Uterus (tissue), 4 donors: ENCODE results near the gene TTC17. TPM values are rescaled to one million over a fixed set of nuclear protein-coding genes. Genes with fewer than 3 reads are reported as not detected.

Experiments used
- DNase-seq, 2 donors: peaks; one replicate each; pipeline ENCODE4 v3.0.0-alpha.2; 2019 to 2020
- H3K27ac ChIP-seq, 2 donors: fragments of 200-600 bp; sonication (generic); 1 replicate in 1 of 2; 2 replicates in 1 of 2; pipeline ENCODE4 v1.5.1; 2016 to 2018
- H3K27me3 ChIP-seq, 2 donors: fragments of 200-600 bp; sonication (generic); one replicate each; pipeline ENCODE4 v1.5.1; 2018 to 2019; ENCODE audit warnings: control low read depth in 1 of 2
- H3K36me3 ChIP-seq, 2 donors: fragments of 200-600 bp; sonication (generic); one replicate each; pipeline ENCODE4 v1.5.1; 2019; ENCODE audit warnings: control low read depth in 1 of 2
- H3K4me1 ChIP-seq, 2 donors: fragments of 200-600 bp; sonication (generic); one replicate each; pipeline ENCODE4 v1.5.1; 2018 to 2019; ENCODE audit warnings: control low read depth in 1 of 2
- H3K4me3 ChIP-seq, 2 donors: fragments of 200-600 bp; sonication (generic); 1 replicate in 1 of 2; 2 replicates in 1 of 2; pipeline ENCODE4 v1.5.1; 2018 to 2019; ENCODE audit warnings: mild to moderate bottlenecking in 1 of 2
- H3K9me3 ChIP-seq, 2 donors: fragments of 200-600 bp; sonication (generic); one replicate each; pipeline ENCODE4 v1.5.1; 2019; ENCODE audit warnings: control low read depth in 1 of 2
- POLR2A ChIP-seq, 2 donors: fragments of 450-650 bp; IDR thresholded peaks; one replicate each; pipeline ENCODE4 v1.6.1; 2016; ENCODE audit warnings: antibody characterized with exemption in 2 of 2, mild to moderate bottlenecking in 1 of 2, moderate library complexity in 1 of 2
- intact Hi-C: fragments of 100-400 bp; cut with DNase I; formaldehyde crosslinking; loops from one replicate; pipeline ENCODE4 v1.15.1; 2023; ENCODE audit warnings: low total_unique reads
- total RNA-seq, 4 donors: library from RNA; depleted of rRNA in 3 of 4; stranded (reverse); fragments of >200 nt in 3 of 4; gene quantifications; one replicate each; pipeline versions ENCODE4 v1.1.0 to v1.2.4, GENCODE V29; 2014 to 2023
- TF ChIP-seq, protein P1 (sequence below), 4 experiments: fragments of 200-600 bp in 2 of 4; fragments of 450-650 bp in 2 of 4; sonication (generic) in 2 of 4; IDR thresholded peaks; one replicate each; pipeline ENCODE4 v1.5.1; 2016 to 2019; ENCODE audit warnings: antibody characterized with exemption in 4 of 4, mild to moderate bottlenecking in 2 of 4, moderate library complexity in 1 of 4
- donor health status: DM: yes; HTN: yes; CAD: no.

The TTC17 gene
- total RNA-seq, 4 donors from 2014 or later, result 94.7 to 182 (median 126) TPM

DNA sequence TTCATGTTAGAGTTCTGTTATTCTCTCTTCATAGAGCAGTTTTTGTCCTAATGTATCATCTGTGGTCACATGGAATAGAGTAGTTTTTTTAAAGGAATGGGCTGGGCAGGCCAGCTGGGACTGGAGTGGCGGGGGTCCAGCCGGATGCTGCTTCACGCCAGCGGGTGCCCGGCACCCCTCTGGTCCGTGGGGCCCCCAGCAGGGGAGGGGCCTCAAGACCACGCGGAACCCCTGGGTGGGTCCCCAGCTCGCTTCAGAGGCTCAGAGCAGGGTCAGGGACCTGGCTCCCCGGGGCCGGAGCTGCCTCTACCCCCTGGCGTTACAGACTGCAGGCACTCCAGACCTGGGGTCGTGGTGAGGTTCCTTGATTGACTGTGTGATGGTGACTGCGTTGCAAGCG, 162.8 kb downstream of the TTC17 start:
- no peaks in the 10 kb centered on the region for H3K4me1 ChIP-seq
- no peak overlapping the region for H3K4me3 ChIP-seq
- intact Hi-C loops, result no loop called here
- TF ChIP-seq, protein P1, sequence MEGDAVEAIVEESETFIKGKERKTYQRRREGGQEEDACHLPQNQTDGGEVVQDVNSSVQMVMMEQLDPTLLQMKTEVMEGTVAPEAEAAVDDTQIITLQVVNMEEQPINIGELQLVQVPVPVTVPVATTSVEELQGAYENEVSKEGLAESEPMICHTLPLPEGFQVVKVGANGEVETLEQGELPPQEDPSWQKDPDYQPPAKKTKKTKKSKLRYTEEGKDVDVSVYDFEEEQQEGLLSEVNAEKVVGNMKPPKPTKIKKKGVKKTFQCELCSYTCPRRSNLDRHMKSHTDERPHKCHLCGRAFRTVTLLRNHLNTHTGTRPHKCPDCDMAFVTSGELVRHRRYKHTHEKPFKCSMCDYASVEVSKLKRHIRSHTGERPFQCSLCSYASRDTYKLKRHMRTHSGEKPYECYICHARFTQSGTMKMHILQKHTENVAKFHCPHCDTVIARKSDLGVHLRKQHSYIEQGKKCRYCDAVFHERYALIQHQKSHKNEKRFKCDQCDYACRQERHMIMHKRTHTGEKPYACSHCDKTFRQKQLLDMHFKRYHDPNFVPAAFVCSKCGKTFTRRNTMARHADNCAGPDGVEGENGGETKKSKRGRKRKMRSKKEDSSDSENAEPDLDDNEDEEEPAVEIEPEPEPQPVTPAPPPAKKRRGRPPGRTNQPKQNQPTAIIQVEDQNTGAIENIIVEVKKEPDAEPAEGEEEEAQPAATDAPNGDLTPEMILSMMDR (IDR thresholded peaks at IDR 0.05), result no peak
- no peak for TF ChIP-seq POLR2A (IDR thresholded peaks at IDR 0.05)
- no peak overlapping the region for H3K27ac ChIP-seq
- H3K27me3 ChIP-seq, result no peaks in the 10 kb centered on the region
- no peaks in the 10 kb centered on the region for H3K36me3 ChIP-seq
- DNase-seq, result no peak
- H3K9me3 ChIP-seq, result no peaks in the 10 kb centered on the region

DNA sequence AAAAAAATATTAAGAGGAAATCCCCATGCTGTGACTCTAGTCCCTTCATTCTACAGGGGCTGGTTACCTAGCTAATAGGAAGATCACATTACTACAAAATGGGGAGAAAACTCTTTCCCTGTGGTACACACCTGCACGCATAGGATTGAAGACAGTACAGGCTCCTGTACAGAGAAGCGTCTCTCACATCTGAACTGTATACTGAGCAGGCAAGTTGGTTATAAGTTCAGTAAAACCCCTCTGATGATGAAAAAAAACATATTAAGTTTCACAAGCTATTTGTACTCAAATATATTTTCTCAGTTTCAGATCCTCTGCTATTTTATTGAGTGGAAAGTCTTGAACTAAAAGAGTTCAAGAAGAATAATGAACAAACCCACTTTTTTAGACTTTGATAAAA, 164.9 kb downstream of the TTC17 start:
- intact Hi-C loops, result no loop called here
- Histone ChIP-seq H3K27me3 (no peaks in the 10 kb centered on the region), H3K4me1 (no peaks in the 10 kb centered on the region), H3K27ac (no peak overlapping the region), H3K9me3 (no peaks in the 10 kb centered on the region), H3K36me3 (no peaks in the 10 kb centered on the region), H3K4me3 (no peak overlapping the region)
- DNase-seq, result no peak
- TF ChIP-seq, protein P1 (IDR thresholded peaks at IDR 0.05), result no peak
- TF ChIP-seq POLR2A (IDR thresholded peaks at IDR 0.05), result no peak

DNA sequence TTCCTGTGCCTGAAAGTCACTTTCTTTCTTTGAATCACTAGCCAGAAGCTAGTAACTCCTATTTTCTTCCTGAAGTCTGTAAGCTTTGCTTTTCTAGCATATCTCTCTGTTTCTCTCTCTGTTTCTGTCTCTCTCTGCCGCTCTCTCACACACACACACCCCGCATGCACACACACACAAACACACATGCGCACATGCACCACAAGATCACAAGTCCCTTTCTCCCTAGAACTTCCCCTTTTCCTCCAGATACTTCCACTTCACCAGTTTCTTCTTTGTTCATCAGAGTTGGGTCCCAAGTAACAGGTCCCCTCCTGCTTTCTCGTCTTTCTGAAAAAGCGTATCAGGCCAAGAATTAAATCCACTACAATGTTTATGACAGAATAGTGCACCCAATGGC, 173.3 kb downstream of the TTC17 start:
- H3K36me3 ChIP-seq, result no peaks in the 10 kb centered on the region
- intact Hi-C loops, result no loop called here
- TF ChIP-seq, protein P1 (IDR thresholded peaks at IDR 0.05), result no peak
- TF ChIP-seq POLR2A (IDR thresholded peaks at IDR 0.05), result no peak
- H3K4me1 ChIP-seq, result no peaks in the 10 kb centered on the region
- H3K4me3 ChIP-seq, result no peak overlapping the region
- H3K27me3 ChIP-seq, result no peaks in the 10 kb centered on the region
- no peaks in the 10 kb centered on the region for H3K9me3 ChIP-seq
- H3K27ac ChIP-seq, result no peak overlapping the region
- no peak for DNase-seq

DNA sequence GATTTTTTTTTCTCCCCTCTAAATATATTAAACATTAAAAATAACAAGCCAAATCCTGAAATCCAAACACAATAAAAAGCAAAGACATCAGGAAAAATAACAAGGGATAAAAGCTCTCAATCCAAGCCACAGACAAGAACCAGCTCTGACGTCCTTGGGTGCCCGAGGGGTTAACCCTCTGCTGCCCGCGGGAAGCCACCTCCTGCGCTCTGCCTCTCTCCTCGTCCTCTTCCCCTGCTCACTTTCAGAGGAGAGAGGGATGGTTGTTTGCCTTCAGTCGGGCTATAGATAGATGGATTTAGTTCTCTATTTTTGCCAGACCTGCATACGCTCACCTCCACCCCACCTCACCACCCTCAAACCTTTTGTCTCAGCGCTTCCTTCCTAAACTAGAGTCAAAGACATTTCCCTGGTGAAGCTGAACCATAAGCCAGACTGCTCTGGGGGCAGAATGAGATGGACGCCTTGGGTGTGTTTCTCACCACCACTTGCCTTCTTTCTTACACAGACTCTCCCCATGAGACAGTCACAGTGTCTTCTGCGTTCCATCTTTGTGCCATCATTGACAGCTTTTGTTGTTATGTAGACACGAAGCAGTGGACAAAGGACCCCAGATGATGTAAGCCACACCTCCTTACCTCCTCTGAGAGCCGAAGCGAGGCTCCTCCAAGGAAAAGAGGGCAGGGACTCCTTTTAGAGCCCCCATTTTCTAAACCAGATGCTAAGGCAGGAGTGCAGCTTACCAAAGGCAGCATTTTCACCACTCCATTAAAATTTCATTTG, 179.3 kb downstream of the TTC17 start:
- H3K4me1 ChIP-seq, result no peaks in the 10 kb centered on the region
- intact Hi-C loops, result no loop called here
- no peaks in the 10 kb centered on the region for H3K9me3 ChIP-seq
- H3K36me3 ChIP-seq, result no peaks in the 10 kb centered on the region
- no peak for DNase-seq
- TF ChIP-seq, protein P1 (IDR thresholded peaks at IDR 0.05), result no peak
- TF ChIP-seq POLR2A (IDR thresholded peaks at IDR 0.05), result no peak
- no peak overlapping the region for H3K4me3 ChIP-seq
- H3K27me3 ChIP-seq, result peaks cover 0 to 5% of the 10 kb centered on the region in 2 donors
- no peak overlapping the region for H3K27ac ChIP-seq

DNA sequence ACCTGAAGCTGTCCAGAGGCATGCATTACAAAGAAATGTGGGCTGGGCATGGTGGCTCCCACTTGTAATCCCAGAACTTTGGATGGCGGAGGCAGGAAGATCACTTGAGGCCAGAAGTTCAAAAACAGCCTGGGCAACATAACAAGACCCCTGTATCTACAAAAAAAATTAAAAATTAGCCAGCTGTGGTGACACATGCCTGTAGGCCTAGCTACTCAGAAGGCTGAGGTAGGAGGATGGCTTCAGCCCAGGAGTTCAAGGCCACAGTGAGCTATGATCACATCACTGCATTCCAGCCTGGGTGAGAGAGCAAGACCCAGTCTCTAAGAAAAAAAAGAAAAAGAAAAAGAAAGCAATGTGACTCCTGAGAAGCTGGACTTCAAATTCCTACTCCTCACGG, 183.3 kb downstream of the TTC17 start:
- intact Hi-C loops, result no loop called here
- H3K27ac ChIP-seq, result no peak overlapping the region

More for the DNA sequence above, 183.3 kb downstream of the TTC17 start:
- DNase-seq, result no peak
- H3K36me3 ChIP-seq, result no peaks in the 10 kb centered on the region
- H3K27me3 ChIP-seq, result peaks cover 0 to 5% of the 10 kb centered on the region in 2 donors
- no peaks in the 10 kb centered on the region for H3K4me1 ChIP-seq
- H3K9me3 ChIP-seq, result no peaks in the 10 kb centered on the region
- H3K4me3 ChIP-seq, result no peak overlapping the region
- TF ChIP-seq, protein P1 (IDR thresholded peaks at IDR 0.05), result no peak
- no peak for TF ChIP-seq POLR2A (IDR thresholded peaks at IDR 0.05)
